Measurements from ENCODE around the gene RASSF8. TPM values are rescaled to one million over a fixed set of nuclear protein-coding genes. Genes with fewer than 3 reads are reported as not detected.

Gene RASSF8
- polyA plus RNA-seq, 1 donor (not counting 4 experiments of a cell fraction or from before 2014, with no cell fraction given): 10.5 TPM

GRCh38 chr12:26031827-26032226 lies 73.3 kb downstream of the RASSF8 start:
- no peak overlapping the region for H3K4me3 ChIP-seq (ENCODE audit: control insufficient read depth in 2 of 3, extremely low read depth in 1 of 3, insufficient read depth in 2 of 3, low read depth in 1 of 3, low read length in 3 of 3)
- H3K79me2 ChIP-seq (ENCODE audit: control insufficient read depth, insufficient read depth, low read length): peaks cover 3% of the 10 kb centered on the region
- H4K20me1 ChIP-seq (ENCODE audit: control insufficient read depth, extremely low read depth, insufficient read depth, low read length): no peaks in the 10 kb centered on the region
- no peak overlapping the region for H3K9ac ChIP-seq (ENCODE audit: control insufficient read depth, extremely low read depth, insufficient read depth, low read length)
- TF ChIP-seq EZH2 (IDR thresholded peaks at IDR 0.05; ENCODE audit: low read length) (no peak), CTCF (optimal IDR thresholded peaks at IDR 0.05 in 1 of 3, IDR thresholded peaks at IDR 0.05 in 1 of 3, conservative IDR thresholded peaks at IDR 0.05 in 1 of 3; ENCODE audit: extremely low read depth in 1 of 3, insufficient read depth in 2 of 3, low read length in 3 of 3) (no peak)
- no peak overlapping the region for H3K4me2 ChIP-seq (ENCODE audit: control insufficient read depth, extremely low read depth, insufficient read depth, low read depth, low read length)
- no peaks in the 10 kb centered on the region for H3K36me3 ChIP-seq (ENCODE audit: control insufficient read depth in 2 of 2, extremely low read depth in 1 of 2, insufficient read depth in 2 of 2, low read length in 2 of 2)
- H3K9me3 ChIP-seq (ENCODE audit: control insufficient read depth, low read depth, low read length): no peaks in the 10 kb centered on the region
- DNase-seq (ENCODE audit: low read depth, low spot score) (no peak), FAIRE-seq (no peak)
- no peak overlapping the region for H2AFZ ChIP-seq (ENCODE audit: control insufficient read depth, low read length)
- H3K4me1 ChIP-seq (ENCODE audit: control insufficient read depth, extremely low read depth, insufficient read depth, low read length): no peaks in the 10 kb centered on the region
- H3K27ac ChIP-seq (ENCODE audit: control insufficient read depth, insufficient read depth, low read length): no peak overlapping the region
- dilution Hi-C loops (cut with MboI; ENCODE audit: extremely low pct_ligation_motif_present, low sequenced_read_pairs): no loop called here
- no peaks in the 10 kb centered on the region for H3K27me3 ChIP-seq (ENCODE audit: control insufficient read depth, extremely low read depth, insufficient read depth, low read length)
- no peaks in the 10 kb centered on the region for H3K9me1 ChIP-seq (ENCODE audit: control insufficient read depth, extremely low read depth, insufficient read depth, low read length)

GRCh38 chr12:26032290-26032689 lies 73.8 kb downstream of the RASSF8 start:
- TF ChIP-seq EZH2 (IDR thresholded peaks at IDR 0.05; ENCODE audit: low read length) (no peak), CTCF (optimal IDR thresholded peaks at IDR 0.05 in 1 of 3, IDR thresholded peaks at IDR 0.05 in 1 of 3, conservative IDR thresholded peaks at IDR 0.05 in 1 of 3; ENCODE audit: extremely low read depth in 1 of 3, insufficient read depth in 2 of 3, low read length in 3 of 3) (no peak)
- peaks cover 3% of the 10 kb centered on the region for H3K79me2 ChIP-seq (ENCODE audit: control insufficient read depth, insufficient read depth, low read length)
- FAIRE-seq: no peak

More at GRCh38 chr12:26032290-26032689, 73.8 kb downstream of the RASSF8 start:
- H3K4me3 ChIP-seq (ENCODE audit: control insufficient read depth in 2 of 3, extremely low read depth in 1 of 3, insufficient read depth in 2 of 3, low read depth in 1 of 3, low read length in 3 of 3): no peak overlapping the region
- no peak overlapping the region for H3K4me2 ChIP-seq (ENCODE audit: control insufficient read depth, extremely low read depth, insufficient read depth, low read depth, low read length)
- H4K20me1 ChIP-seq (ENCODE audit: control insufficient read depth, extremely low read depth, insufficient read depth, low read length): no peaks in the 10 kb centered on the region
- no peak overlapping the region for H3K9ac ChIP-seq (ENCODE audit: control insufficient read depth, extremely low read depth, insufficient read depth, low read length)
- no peak for DNase-seq (ENCODE audit: low read depth, low spot score)
- H2AFZ ChIP-seq (ENCODE audit: control insufficient read depth, low read length): no peak overlapping the region
- no peaks in the 10 kb centered on the region for H3K27me3 ChIP-seq (ENCODE audit: control insufficient read depth, extremely low read depth, insufficient read depth, low read length)
- H3K9me3 ChIP-seq (ENCODE audit: control insufficient read depth, low read depth, low read length): no peaks in the 10 kb centered on the region
- H3K36me3 ChIP-seq (ENCODE audit: control insufficient read depth in 2 of 2, extremely low read depth in 1 of 2, insufficient read depth in 2 of 2, low read length in 2 of 2): no peaks in the 10 kb centered on the region
- dilution Hi-C loops (cut with MboI; ENCODE audit: extremely low pct_ligation_motif_present, low sequenced_read_pairs): no loop called here
- no peak overlapping the region for H3K27ac ChIP-seq (ENCODE audit: control insufficient read depth, insufficient read depth, low read length)
- H3K9me1 ChIP-seq (ENCODE audit: control insufficient read depth, extremely low read depth, insufficient read depth, low read length): no peaks in the 10 kb centered on the region
- H3K4me1 ChIP-seq (ENCODE audit: control insufficient read depth, extremely low read depth, insufficient read depth, low read length): no peaks in the 10 kb centered on the region

Data from keratinocyte (primary cell).